Fibroblast of the aortic adventitia (primary cell): ENCODE data around the gene PTPN3. TPM values are rescaled to one million over a fixed set of nuclear protein-coding genes. Genes with fewer than 3 reads are reported as not detected.

Source experiments
- DNase-seq: peaks from one replicate; pipeline ENCODE4 v3.0.0-alpha.2; 2010; ENCODE audit warnings: low read depth
- H3K4me3 ChIP-seq: 2 replicates; pipeline ENCODE4 v1.5.1; 2011; ENCODE audit warnings: low read depth, mild to moderate bottlenecking, control low read depth, low read length, moderate library complexity
- CTCF ChIP-seq: IDR thresholded peaks from 2 replicates; pipeline ENCODE4 v1.5.1; 2011; ENCODE audit warnings: mild to moderate bottlenecking, low read length, control low read depth, inconsistent platforms; ENCODE audit not compliant: insufficient read depth
- total RNA-seq: library from RNA; depleted of rRNA; stranded (reverse); fragments of >200 nt; gene quantifications from 2 replicates; pipeline ENCODE4 v1.2.3, GENCODE V29; 2012; ENCODE audit warnings: low replicate concordance

The PTPN3 gene
- total RNA-seq, 1 donor, result 0.99 TPM

- DNase-seq, result no peak
- no peak for TF ChIP-seq CTCF
- no peak overlapping the region for H3K4me3 ChIP-seq
These were observed 58.0 kb downstream of the PTPN3 start for GRCh38 chr9:109440117-109440515.

- no peak for TF ChIP-seq CTCF
- DNase-seq, result no peak
- no peak overlapping the region for H3K4me3 ChIP-seq
These were observed 58.6 kb downstream of the PTPN3 start for GRCh38 chr9:109439378-109440116.

- no peak overlapping the region for H3K4me3 ChIP-seq
- TF ChIP-seq CTCF, result no peak
- DNase-seq, result no peak
These were observed 60.8 kb downstream of the PTPN3 start for GRCh38 chr9:109437286-109437685.

GRCh38 chr9:109436071-109436470 is 62.0 kb downstream of the PTPN3 start:
- DNase-seq, result no peak
- TF ChIP-seq CTCF, result no peak
- H3K4me3 ChIP-seq, result no peak overlapping the region

- TF ChIP-seq CTCF, result no peak
- H3K4me3 ChIP-seq, result no peak overlapping the region
These were observed 64.6 kb downstream of the PTPN3 start for GRCh38 chr9:109433476-109433875.

GRCh38 chr9:109430231-109430630 is 67.9 kb downstream of the PTPN3 start:
- no peak overlapping the region for H3K4me3 ChIP-seq
- TF ChIP-seq CTCF, result no peak
- DNase-seq, result no peak

More at GRCh38 chr9:109433476-109433875, 64.6 kb downstream of the PTPN3 start:
- DNase-seq, result no peak

- no peak overlapping the region for H3K4me3 ChIP-seq
- DNase-seq, result no peak
- no peak for TF ChIP-seq CTCF
These were observed 69.3 kb downstream of the PTPN3 start for GRCh38 chr9:109428854-109429253.
